NCI-H2107 (cell line): ENCODE results near the gene HIPK3.
"Not testable (repeated sequence)": the region's sequence is repeated elsewhere in the genome, so short reads cannot be mapped to it uniquely, and the experiment has no call there.

Experiments
- DNase-seq: peaks from one replicate; lab custom pipeline; 2025; lab: John Stamatoyannopoulos, UW

The HIPK3 gene

GRCh38 chr11:33257160-33257896 lies at the start of gene HIPK3:
Gene HIPK3 (plus strand): TSS chr11:33257381.
- peak; percentile 53 for DNase-seq

- no peak for DNase-seq
These were observed 49.7 kb upstream of the HIPK3 start for GRCh38 chr11:33207408-33207985.

DNA sequence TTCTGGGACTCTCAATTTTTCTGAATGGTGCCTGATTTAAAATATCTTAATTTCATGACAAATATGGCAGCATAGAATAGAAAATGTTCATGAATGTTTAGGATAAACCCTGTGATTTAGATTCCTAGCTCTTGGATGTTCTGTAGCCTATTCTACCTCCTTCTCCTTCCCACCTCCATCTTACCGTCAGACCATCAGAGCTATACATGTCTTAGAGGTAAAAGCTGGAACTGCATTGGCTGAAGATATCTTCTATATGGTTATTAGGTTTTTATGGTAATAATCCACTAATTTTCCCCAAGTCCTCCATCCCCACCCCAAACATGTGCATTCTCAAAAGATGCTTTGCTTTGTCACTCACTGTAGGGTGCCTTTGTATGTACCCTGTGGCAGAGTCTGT lies 49.0 kb upstream of the HIPK3 start:
- DNase-seq: no peak

DNA sequence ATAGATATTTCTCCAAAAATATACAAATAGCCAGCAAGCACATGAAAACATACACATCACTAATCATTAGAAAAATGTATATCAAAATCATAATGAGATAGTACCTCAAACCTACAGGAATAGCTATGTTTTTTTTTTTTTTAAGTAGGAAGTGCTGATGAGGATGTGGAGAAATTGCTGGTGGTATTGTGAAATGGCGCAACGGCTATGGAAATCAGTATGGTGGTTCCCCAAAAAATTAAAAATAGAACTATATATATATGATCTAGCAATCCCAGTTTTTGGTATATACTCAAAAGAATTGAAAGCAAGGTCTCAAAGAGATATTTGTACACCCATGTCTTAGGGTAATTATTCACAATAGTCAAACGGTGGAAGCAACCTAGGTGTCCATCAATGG lies 46.0 kb upstream of the HIPK3 start:
- DNase-seq: no peak

DNA sequence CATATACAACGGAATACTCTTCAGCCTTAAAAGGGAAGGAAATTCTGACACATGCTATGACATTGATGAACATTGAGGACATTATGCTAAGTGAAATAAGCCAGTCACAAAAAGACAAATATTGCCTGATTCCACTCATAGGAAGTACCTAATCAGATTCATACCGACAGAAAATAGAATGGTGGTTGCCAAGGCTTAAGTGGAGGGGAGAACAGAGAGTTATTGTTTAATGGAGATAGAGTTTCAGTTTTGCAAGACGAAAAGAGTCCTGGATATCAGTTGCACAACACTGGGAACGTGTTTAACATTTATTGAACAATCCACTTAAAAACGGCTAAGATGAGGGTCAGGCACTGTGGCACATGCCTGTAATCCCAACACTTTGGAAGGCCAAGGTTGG lies 45.6 kb upstream of the HIPK3 start:
- no peak for DNase-seq

DNA sequence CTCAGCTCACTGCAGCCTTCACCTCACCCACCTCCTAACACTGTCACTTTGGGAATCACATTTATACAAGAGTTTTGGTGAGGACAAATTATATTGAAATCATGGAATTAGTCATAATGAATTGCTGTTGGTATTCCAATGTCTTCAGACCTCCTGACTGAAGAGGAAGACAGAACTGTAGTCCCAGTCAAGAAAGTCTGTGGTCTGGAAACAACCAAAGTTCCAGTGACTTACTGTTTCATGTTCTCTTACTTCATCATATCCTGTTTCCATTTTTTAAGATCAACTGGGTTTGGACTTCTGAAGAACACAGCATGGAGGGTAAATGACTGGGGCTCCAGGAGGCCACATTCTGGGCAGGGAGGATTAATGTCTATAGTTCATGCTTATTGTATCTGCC lies 43.0 kb upstream of the HIPK3 start:
- no peak for DNase-seq

DNA sequence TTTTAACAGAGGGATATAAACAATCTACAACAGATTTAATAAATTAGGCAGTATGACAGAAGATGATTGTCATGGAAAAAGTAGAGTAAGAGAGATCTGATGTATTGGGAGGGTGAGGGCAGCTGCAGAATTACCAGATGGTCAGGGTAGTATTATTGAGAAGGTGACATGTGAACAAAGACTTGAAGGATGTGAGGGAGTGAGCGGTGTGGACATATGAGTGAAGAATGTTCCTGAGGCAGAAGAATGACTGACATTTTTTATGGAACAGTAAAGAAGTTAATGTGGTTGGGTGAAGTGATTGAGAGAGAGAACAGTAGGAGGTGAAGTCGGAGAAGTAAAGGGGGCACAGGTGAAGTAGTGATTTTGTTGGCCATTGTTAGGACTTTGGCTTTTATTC lies 42.4 kb upstream of the HIPK3 start:
- no peak for DNase-seq

- not testable (repeated sequence) for DNase-seq
These were observed 40.5 kb upstream of the HIPK3 start for GRCh38 chr11:33216676-33217075.

DNA sequence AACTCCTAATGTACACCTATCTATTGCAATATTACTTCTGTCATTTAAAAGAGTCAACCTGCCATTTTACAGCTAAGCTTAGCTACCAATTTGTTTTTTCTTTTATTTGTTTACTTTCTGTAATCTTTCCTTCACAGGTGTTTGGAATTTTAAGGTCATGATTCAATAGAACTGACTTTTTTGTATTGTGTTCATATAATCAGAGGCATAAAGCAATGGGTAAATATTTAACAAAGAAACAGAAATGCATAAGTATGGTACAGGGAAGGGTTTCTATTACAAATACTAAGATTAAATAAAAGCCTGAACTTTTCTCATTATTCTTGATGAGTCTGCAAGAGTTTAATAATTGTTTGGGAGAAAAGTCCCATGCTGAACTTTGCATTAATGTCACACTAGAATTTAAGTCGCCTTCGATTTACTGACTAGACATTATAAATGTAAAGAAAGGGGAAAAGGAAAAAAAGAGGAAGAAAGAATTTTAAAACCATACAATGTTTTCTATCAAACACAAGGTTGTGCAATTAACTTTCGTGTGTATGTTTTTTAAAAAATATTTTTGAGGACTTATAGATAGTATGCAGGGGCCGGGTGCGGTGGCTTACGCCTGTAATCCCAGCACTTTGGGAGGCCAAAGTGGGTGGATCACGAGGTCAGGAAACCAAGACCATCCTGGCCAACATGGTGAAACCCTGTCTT lies 35.0 kb upstream of the HIPK3 start:
- DNase-seq: no peak

DNA sequence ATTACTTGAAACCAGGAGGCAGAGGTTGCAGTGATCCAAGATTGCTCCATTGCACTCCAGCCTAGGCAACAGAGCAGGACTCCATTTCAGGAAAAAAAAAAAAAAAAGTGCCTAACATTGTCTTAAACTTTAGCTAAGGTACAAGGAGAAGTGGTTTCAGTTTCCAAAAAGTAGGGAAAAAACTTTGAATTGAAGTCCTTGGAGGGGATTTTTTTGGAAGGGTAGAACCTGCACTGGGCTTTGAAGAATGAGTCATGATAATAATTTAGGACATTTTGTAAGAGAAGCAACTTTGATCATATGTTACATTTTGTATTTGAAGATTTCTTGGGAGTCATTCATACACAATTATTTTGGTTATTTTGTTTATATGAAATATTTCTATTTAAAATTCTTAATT lies 31.8 kb upstream of the HIPK3 start:
- no peak for DNase-seq

DNA sequence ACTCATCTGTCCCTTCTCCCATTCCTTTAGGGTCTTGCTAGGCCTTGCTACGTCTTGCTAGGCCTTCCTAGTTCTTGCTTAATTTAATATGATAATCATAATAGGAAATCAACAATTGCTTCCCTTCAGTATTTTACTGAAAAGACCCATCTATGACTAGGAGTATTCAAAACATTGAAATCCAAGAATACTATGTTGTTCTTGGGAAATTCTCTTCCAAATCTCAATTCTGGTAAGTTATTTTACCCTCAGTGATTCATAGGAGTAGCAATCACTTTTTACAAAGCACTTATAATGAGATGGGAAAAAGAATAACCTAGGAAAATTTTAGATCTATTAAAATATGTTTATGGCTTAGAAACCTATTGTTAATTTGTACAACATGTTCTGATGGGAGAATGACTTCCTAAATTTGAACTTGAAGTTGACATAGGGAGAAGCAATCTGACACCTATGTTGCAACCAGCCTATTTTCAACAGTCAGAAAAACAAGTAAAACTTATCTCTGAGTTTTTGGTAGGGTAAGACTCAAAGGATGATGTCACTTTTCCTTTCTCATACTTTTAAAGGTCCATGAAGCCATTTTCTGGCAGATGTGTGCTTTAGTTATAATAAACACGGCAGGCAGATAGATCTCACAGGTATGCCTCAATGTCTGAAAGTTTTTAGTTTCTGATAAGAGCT lies 29.5 kb upstream of the HIPK3 start:
- no peak for DNase-seq

DNA sequence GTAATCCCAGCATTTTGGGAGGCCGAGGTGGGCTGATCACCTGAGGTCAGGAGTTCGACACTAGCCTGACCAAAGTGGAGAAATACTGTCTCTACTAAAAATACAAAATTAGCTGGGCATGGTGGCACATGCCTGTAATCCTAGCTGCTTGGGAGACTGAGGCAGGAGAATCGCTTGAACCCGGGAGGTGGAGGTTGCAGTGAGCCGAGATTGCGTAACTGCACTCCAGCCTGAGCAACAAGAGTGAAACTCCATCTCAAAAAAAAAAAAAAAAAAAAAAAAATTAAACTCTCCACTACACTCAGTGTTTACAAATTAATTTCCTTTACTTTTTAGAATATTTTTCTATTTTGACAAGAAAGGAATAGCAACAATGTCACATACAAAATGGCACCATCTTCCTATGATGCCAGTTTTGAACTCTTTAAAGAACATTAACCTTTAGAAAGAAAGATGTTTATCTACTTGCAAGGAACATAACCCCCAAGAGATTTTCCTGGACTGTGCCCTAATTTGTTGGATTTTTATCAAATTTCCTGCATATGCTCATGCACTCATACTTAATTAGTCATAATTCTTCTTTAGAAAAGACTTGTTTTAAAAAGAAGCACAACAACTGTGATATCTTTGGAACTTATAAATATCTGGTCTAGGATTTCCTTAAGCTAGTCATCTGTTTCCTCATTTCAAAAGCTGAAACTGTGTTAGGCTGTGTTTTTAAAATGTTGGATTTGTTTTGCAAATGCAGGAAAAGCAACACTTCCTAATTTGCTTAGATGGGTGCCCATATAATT lies 22.6 kb upstream of the HIPK3 start:
- DNase-seq: no peak

DNA sequence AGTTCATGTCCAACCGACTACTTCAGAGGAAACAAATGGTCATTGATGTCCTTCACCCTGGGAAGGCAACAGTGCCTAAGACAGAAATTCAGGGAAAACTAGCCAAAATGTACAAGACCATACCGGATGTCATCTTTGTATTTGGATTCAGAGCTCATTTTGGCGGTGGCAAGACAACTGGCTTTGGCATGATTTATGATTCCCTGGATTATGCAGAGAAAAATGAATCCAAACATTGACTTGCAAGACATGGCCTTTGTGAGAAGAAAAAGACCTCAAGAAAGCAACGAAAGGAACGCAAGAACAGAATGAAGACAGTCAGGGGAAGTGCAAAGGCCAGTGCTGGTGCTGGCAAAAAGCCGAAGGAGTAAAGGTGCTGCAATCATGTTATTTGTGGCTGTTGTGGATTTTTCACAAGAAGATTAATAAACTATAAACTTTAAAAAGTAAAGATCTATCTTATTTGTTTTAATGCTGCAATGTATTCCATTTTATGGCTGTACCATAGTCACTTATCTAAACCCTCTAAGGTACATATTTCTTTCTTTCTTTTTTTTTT lies 20.1 kb upstream of the HIPK3 start:
- no peak for DNase-seq

DNA sequence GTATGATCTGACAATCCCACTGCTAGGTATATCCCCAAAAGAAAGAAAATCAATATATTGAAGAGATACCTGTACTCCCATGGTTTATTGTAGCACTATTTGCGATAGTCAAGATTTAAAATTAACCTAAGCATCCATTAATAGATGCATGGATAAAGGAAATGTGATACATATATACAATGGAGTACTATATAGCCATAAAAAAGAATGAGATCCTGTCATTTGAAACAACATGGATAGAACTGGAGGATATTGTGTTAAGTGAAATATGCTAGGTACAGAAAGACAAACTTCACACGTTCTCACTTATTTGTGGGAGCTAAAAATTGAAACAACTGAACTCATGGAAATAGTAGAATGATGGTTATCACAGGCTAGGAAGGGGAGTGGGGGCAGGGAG lies 14.6 kb upstream of the HIPK3 start:
- DNase-seq: no peak

GRCh38 chr11:33243654-33244053 lies 13.5 kb upstream of the HIPK3 start:
- DNase-seq: not testable (repeated sequence)

- DNase-seq: no peak
These were observed 8.7 kb upstream of the HIPK3 start for GRCh38 chr11:33248416-33248971.

GRCh38 chr11:33256031-33256812 lies 959 bp upstream of the HIPK3 start:
- no peak for DNase-seq

DNA sequence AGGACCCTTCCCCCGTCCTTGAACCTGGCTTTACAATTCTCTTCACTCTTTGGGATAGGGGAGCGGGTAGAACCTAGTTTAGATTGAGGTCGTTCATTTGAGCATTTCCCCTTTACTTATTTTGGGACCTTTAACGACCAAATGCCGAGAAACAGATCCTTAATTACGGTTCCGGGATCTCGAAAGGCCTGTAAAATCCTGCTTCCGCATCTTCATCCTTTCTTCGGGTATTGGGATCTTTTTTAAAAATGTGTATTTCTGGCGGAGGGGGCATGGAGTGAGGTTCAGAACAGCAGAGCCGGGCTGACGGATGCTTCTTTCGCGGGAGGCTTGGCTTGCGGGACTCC lies 395 bp upstream of the HIPK3 start:
- DNase-seq: no peak

DNA sequence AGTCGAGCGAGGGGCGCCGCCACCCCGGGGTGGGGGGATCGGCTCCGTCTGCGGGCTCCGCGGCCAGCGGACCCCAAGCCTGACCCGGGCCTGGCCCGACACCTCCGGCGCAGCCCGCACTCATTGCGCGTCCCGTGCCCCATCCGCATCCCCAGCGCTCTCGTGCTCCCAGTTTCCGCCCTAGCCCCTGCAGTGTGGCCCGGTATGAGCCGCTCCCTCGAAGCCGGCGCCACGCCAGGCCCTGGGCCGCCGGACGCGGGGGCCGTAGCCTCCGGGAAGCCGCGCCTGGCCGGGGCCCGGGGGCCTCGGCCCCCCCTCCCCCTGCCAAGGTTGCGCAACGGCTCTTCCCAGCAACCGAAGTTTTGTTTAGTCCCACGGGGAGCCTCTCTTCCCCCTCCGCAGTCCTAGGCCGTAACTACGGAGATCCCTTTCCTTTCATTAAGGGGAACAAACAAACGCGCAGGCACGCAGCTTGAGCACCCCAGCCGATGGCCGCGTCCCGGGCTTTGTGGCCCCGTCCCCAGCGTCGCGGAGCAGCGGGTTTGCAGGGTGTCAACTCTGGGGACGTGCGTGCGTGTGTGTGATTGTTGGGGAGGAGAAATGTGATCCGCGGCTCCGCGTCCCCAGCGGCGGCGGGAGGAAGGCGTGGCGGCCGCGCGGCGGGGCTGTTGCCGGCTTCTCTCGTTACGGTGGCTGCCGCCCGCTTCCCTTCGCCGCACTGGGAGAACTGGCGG lies 883 bp downstream of the HIPK3 start:
- peak; percentile 58 for DNase-seq

GRCh38 chr11:33258631-33259205 lies 1.5 kb downstream of the HIPK3 start:
- DNase-seq: no peak
